HepG2 (cell line): Measurements from ENCODE around the gene NECAB2. TPM values are rescaled to one million over a fixed set of nuclear protein-coding genes. Genes with fewer than 3 reads are reported as not detected.

Source experiments
- ATAC-seq: fragments of 200-7000 bp; cut with Tn5 transposase; 3 replicates; pipeline ENCODE4 v1.9.1; 2020; ENCODE audit warnings: mild to moderate bottlenecking, moderate library complexity
- BruUV-seq: library from RNA; stranded (reverse); fragments of 400-500 nt; replicated peaks from 2 replicates; lab custom pipeline; 2021; lab: Mats Ljungman, UMichigan
- CTCF ChIA-PET: fragments of 300-600 bp; formaldehyde crosslinking; extraction: SDS; loops from one replicate; lab custom pipeline; 2021; ENCODE audit warnings: low total read pairs, inconsistent platforms, low intra/inter-chr PET ratio; lab: Yijun Ruan, JAX
- POLR2A ChIA-PET: fragments of 350-600 bp; sonication (Branson Sonifier 250); formaldehyde crosslinking; loops from one replicate; lab custom pipeline; 2020; ENCODE audit warnings: antibody characterized with exemption, inconsistent platforms; lab: Yijun Ruan, JAX
- DNase-seq: peaks from one replicate; pipeline ENCODE4 v3.0.0-alpha.2; 2015; ENCODE audit warnings: low spot score
- FAIRE-seq: peaks from 3 replicates; lab custom pipeline; 2011; peaks lifted over from hg19 to GRCh38; lab: Jason Lieb, UNC
- H2AFZ ChIP-seq: one replicate; pipeline ENCODE4 v1.6.1; 2011; ENCODE audit warnings: low read length, inconsistent platforms
- H3K27ac ChIP-seq: fragments of 300-600 bp; 3 replicates; pipeline ENCODE4 v1.8.0; 2011; ENCODE audit warnings: mixed run types, mild to moderate bottlenecking, mixed read lengths, low read length, inconsistent platforms; ENCODE audit not compliant: insufficient read depth; ENCODE audit errors: extremely low read length
- H3K27me3 ChIP-seq, 2 experiments: fragments of 200-600 bp in 1 of 2; 2 replicates in 1 of 2; 3 replicates in 1 of 2; pipeline versions ENCODE4 v1.6.0 to v1.8.0; 2011; ENCODE audit warnings: low read length in 2 of 2, mild to moderate bottlenecking in 2 of 2, moderate library complexity in 2 of 2, inconsistent platforms in 1 of 2; ENCODE audit not compliant: insufficient read depth in 2 of 2, control insufficient read depth in 1 of 2
- H3K36me3 ChIP-seq, 2 experiments: fragments of 200-600 bp in 1 of 2; replicated peaks in 1 of 2; 2 replicates in 1 of 2; 3 replicates in 1 of 2; pipeline versions ENCODE4 v1.5.1 to v1.8.0; 2011; ENCODE audit warnings: low read length in 2 of 2, inconsistent platforms in 1 of 2; ENCODE audit not compliant: insufficient read depth in 2 of 2, control insufficient read depth in 1 of 2
- H3K4me1 ChIP-seq: 2 replicates; pipeline ENCODE4 v1.5.1; 2012; ENCODE audit warnings: low read length, inconsistent platforms; ENCODE audit not compliant: insufficient read depth
- H3K4me2 ChIP-seq: 2 replicates; pipeline ENCODE4 v1.6.0; 2011; ENCODE audit warnings: low read depth, low read length, inconsistent platforms
- H3K4me3 ChIP-seq, 3 experiments: fragments of 200-600 bp in 1 of 3; sonication (generic), shearing (Covaris generic) in 1 of 3; replicated peaks in 1 of 3; 2 replicates each; pipeline ENCODE4 v1.5.1; 2011 to 2016; ENCODE audit warnings: low read length in 3 of 3, inconsistent platforms in 2 of 3, low read depth in 2 of 3, mild to moderate bottlenecking in 2 of 3, control low read depth in 1 of 3, mixed read lengths in 1 of 3; ENCODE audit not compliant: insufficient read depth in 1 of 3
- H3K79me2 ChIP-seq: one replicate; pipeline ENCODE4 v1.6.1; 2011; ENCODE audit warnings: low read length, inconsistent platforms; ENCODE audit not compliant: insufficient read depth
- H3K9ac ChIP-seq: 2 replicates; pipeline ENCODE4 v1.6.0; 2011; ENCODE audit warnings: mild to moderate bottlenecking, low read depth, low read length, inconsistent platforms; ENCODE audit not compliant: insufficient read depth
- H3K9me3 ChIP-seq: 2 replicates; pipeline ENCODE4 v1.5.1; 2012; ENCODE audit warnings: mild to moderate bottlenecking, low read length
- H4K20me1 ChIP-seq: 2 replicates; pipeline ENCODE4 v1.6.0; 2011; ENCODE audit warnings: inconsistent platforms, mild to moderate bottlenecking, low read length, moderate library complexity; ENCODE audit not compliant: insufficient read depth
- AFF4 ChIP-seq: sonication (generic); formaldehyde crosslinking; IDR thresholded peaks from 2 replicates; pipeline ENCODE4 v1.4.0; 2020; ENCODE audit warnings: missing genetic modification reagents
- GRHL1 ChIP-seq: sonication (generic); formaldehyde crosslinking; conservative IDR thresholded peaks from 2 replicates; pipeline ENCODE4 v1.8.0; 2022; ENCODE audit warnings: missing genetic modification reagents
- ZMYM3 ChIP-seq: sonication (generic); formaldehyde crosslinking; IDR thresholded peaks from 2 replicates; pipeline ENCODE4 v1.5.1; 2020; ENCODE audit warnings: mild to moderate bottlenecking, missing genetic modification reagents
- ZNF768 ChIP-seq: sonication (generic); formaldehyde crosslinking; IDR thresholded peaks from 2 replicates; pipeline ENCODE4 v1.4.0; 2020; ENCODE audit warnings: missing genetic modification reagents
- WGBS: methylation state at CpG from one replicate; pipeline ENCODE4 v1.1.6; 2017; ENCODE audit warnings: low lambda C conversion rate; 5-methylcytosine and 5-hydroxymethylcytosine counted together
- in situ Hi-C: cut with HindIII; loops from 2 replicates; pipeline ENCODE4 v1.10.0; 2017; ENCODE audit warnings: low pct_unique_long_range_greater_than_20kb; ENCODE audit not compliant: extremely low pct_ligation_motif_present
- intact Hi-C: fragments of 100-400 bp; cut with micrococcal nuclease; formaldehyde crosslinking; loops from one replicate; pipeline ENCODE4 v1.10.0; 2022; ENCODE audit not compliant: unreplicated experiment
- polyA plus RNA-seq, 8 experiments: library from polyadenylated mRNA; depleted of rRNA in 3 of 8; stranded (reverse) in 7 of 8; unstranded in 1 of 8; fragments of >200 nt; fragmentation: Illumina TruSeq in 4 of 8; extraction: Trizol in 4 of 8; gene quantifications; 2 replicates each; pipeline versions ENCODE4 v1.2.1 to v1.2.3, GENCODE V29; 2011 to 2016; ENCODE audit warnings: low read depth in 4 of 8, missing spikeins in 1 of 8, mixed read lengths in 1 of 8; ENCODE audit not compliant: insufficient read depth in 1 of 8
- total RNA-seq, 5 experiments: library from RNA; depleted of rRNA; stranded (reverse); fragments of >200 nt; fragmentation: Illumina TruSeq; extraction: Trizol; gene quantifications; 2 replicates each; pipeline ENCODE4 v1.2.3, GENCODE V29; 2016; ENCODE audit warnings: low read depth in 1 of 5

The NECAB2 gene
- total and polyA plus RNA-seq, 2 of the 13 experiments (the other 11 are each of a cell fraction or from before 2014, with no cell fraction given), result 0.21 to 0.49 TPM

DNA sequence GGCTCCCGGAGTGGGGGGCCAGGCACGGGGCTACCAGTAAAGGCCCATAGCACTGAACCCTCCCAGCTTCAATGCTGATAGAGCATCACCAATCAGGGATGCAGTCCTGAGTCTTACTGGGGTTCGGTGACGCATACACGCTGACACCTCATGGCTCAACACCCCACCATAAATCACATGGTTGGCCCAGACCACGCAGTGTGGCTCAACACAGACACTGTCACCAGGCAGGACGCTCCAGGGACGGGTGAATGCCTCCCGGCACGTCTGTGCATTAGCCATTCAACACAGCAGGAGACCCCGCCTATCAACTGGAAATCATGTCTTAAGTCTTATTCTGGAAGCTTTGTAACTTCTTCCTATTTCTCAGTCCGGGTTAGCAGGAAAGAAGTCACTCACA, 35.0 kb downstream of the NECAB2 start (continued):
- no peak for TF ChIP-seq AFF4 (CRISPR knock-in tag)

GRCh38 chr16:84004442-84004841, 36.4 kb downstream of the NECAB2 start:
- intact Hi-C loops (no loop called here), in situ Hi-C loops (no loop called here)
- ATAC-seq (no peak), FAIRE-seq (no peak), DNase-seq (no peak)
- POLR2A ChIA-PET, result interaction anchor here (0.6 kb wide), 1 partner anchor 206 kb away, joined by 4 read pairs; no protein-coding TSS in a partner anchor
- TF ChIP-seq ZNF768 (CRISPR knock-in tag) (peak; percentile 98), ZMYM3 (CRISPR knock-in tag) (0 out of 2 replicates have a peak, but pooled peaks have one; percentile 57), GRHL1 (CRISPR knock-in tag) (no peak)
- Histone ChIP-seq H2AFZ (no peak overlapping the region), H3K4me1 (no peaks in the 10 kb centered on the region), H3K36me3 (no peaks in the 10 kb centered on the region), H3K79me2 (no peaks in the 10 kb centered on the region), H3K9ac (no peak overlapping the region), H3K4me3 (no peak overlapping the region), H3K9me3 (peaks cover 4% of the 10 kb centered on the region), H4K20me1 (no peaks in the 10 kb centered on the region), H3K27me3 (peaks cover 12 to 63% of the 10 kb centered on the region in 2 experiments), H3K27ac (no peak overlapping the region), H3K4me2 (no peak overlapping the region)
- CTCF ChIA-PET, result no interaction called here
- 46% methylated on average over 6 of the region's 7 CpGs for WGBS
- BruUV-seq, result no TSS peak
